Trophoblast cell (in vitro differentiated cells and primary cell): ENCODE measurements around the gene AMN.

ENCODE experiments used
- DNase-seq, 2 donors: peaks; one replicate each; pipeline ENCODE4 v3.0.0-alpha.2; 2016
- H2AFZ ChIP-seq: 2 replicates; pipeline ENCODE4 v1.6.1; 2013; ENCODE audit warnings: low read length, moderate library complexity, mild to moderate bottlenecking; ENCODE audit not compliant: insufficient read depth, poor library complexity
- H2AK5ac ChIP-seq: 2 replicates; pipeline ENCODE4 v1.6.1; 2013; ENCODE audit warnings: mild to moderate bottlenecking, low read length
- H2BK120ac ChIP-seq: 2 replicates; pipeline ENCODE4 v1.6.1; 2013; ENCODE audit warnings: low read length, mild to moderate bottlenecking, moderate library complexity; ENCODE audit not compliant: insufficient read depth, poor library complexity
- H2BK12ac ChIP-seq: 2 replicates; pipeline ENCODE4 v1.6.1; 2013; ENCODE audit warnings: mild to moderate bottlenecking, low read length, moderate library complexity
- H2BK5ac ChIP-seq: 2 replicates; pipeline ENCODE4 v1.6.1; 2013; ENCODE audit warnings: low read length, low read depth, moderate library complexity, mild to moderate bottlenecking; ENCODE audit not compliant: poor library complexity
- H3K14ac ChIP-seq: 2 replicates; pipeline ENCODE4 v1.6.1; 2013; ENCODE audit warnings: mild to moderate bottlenecking, low read length
- H3K18ac ChIP-seq: 2 replicates; pipeline ENCODE4 v1.6.1; 2013; ENCODE audit warnings: mild to moderate bottlenecking, low read length
- H3K23ac ChIP-seq: 2 replicates; pipeline ENCODE4 v1.6.1; 2013; ENCODE audit warnings: low read length
- H3K27ac ChIP-seq: 2 replicates; pipeline ENCODE4 v1.5.1; 2013; ENCODE audit warnings: low read depth, mild to moderate bottlenecking, inconsistent platforms, low read length, moderate library complexity
- H3K27me3 ChIP-seq: 2 replicates; pipeline ENCODE4 v1.6.1; 2013; ENCODE audit warnings: inconsistent platforms, mild to moderate bottlenecking, low read length, moderate library complexity; ENCODE audit not compliant: insufficient read depth
- H3K36me3 ChIP-seq, 2 experiments: 1 replicate in 1 of 2; 2 replicates in 1 of 2; pipeline ENCODE4 v1.6.1; 2013; ENCODE audit warnings: low read length in 2 of 2, mild to moderate bottlenecking in 2 of 2, moderate library complexity in 1 of 2; ENCODE audit not compliant: insufficient read depth in 2 of 2, control insufficient read depth in 1 of 2
- H3K4ac ChIP-seq: 2 replicates; pipeline ENCODE4 v1.6.1; 2013; ENCODE audit warnings: low read depth, mild to moderate bottlenecking, low read length, moderate library complexity
- H3K4me1 ChIP-seq, 2 experiments: 1 replicate in 1 of 2; 2 replicates in 1 of 2; pipeline ENCODE4 v1.6.1; 2013; ENCODE audit warnings: low read length in 2 of 2, mild to moderate bottlenecking in 2 of 2, moderate library complexity in 1 of 2; ENCODE audit not compliant: insufficient read depth in 2 of 2, control insufficient read depth in 1 of 2
- H3K4me2 ChIP-seq: 2 replicates; pipeline ENCODE4 v1.6.1; 2013; ENCODE audit warnings: inconsistent platforms, mild to moderate bottlenecking, low read length, moderate library complexity
- H3K4me3 ChIP-seq: 2 replicates; pipeline ENCODE4 v1.5.1; 2013; ENCODE audit warnings: mild to moderate bottlenecking, low read depth, low read length, inconsistent platforms
- H3K79me1 ChIP-seq: one replicate; pipeline ENCODE4 v1.6.1; 2013; ENCODE audit warnings: low read length
- H3K79me2 ChIP-seq: 2 replicates; pipeline ENCODE4 v1.6.1; 2013; ENCODE audit warnings: low read length, mild to moderate bottlenecking; ENCODE audit not compliant: control insufficient read depth, insufficient read depth, poor library complexity
- H3K9ac ChIP-seq: 2 replicates; pipeline ENCODE4 v1.6.1; 2013; ENCODE audit warnings: mild to moderate bottlenecking, low read length
- H3K9me3 ChIP-seq: 2 replicates; pipeline ENCODE4 v1.6.1; 2013; ENCODE audit warnings: low read depth, mild to moderate bottlenecking, control low read depth, inconsistent platforms, low read length; ENCODE audit not compliant: insufficient read depth
- H4K12ac ChIP-seq: 2 replicates; pipeline ENCODE4 v1.6.1; 2013; ENCODE audit warnings: low read depth, mild to moderate bottlenecking, low read length, moderate library complexity
- H4K8ac ChIP-seq: 2 replicates; pipeline ENCODE4 v1.6.1; 2013; ENCODE audit warnings: low read depth, mild to moderate bottlenecking, low read length, moderate library complexity
- H4K91ac ChIP-seq: one replicate; pipeline ENCODE4 v1.6.1; 2013; ENCODE audit warnings: low read depth, mild to moderate bottlenecking, low read length, moderate library complexity
- WGBS: extraction: QIAGEN DNeasy Blood & Tissue Kit; methylation state at CpG from one replicate; pipeline ENCODE4 v1.1.7; 2013; ENCODE audit warnings: missing lambda C conversion rate; ENCODE audit not compliant: insufficient read length, insufficient coverage; ENCODE audit errors: extremely low coverage; 5-methylcytosine and 5-hydroxymethylcytosine counted together

Gene AMN

DNA sequence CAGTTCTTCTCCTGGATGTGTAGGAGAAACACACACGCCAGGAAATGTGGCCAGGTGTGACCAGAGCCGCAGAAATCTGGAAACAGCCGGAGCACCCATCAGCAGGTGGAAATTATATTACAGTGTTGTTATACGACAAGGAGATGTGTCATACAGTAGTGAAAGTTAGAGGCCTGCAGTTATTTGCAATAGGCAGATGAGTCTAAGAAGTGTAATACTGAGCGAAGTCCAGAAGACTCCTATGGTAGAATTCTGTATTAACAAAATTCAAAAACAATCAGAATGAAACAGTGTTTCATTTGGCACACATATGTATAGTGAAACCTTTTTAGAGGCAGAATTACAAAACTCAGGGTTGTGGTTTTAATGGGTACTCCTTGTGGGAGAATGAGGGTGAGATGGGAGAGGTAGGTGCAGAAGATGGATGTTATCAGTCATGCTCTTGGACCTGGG is 39.3 kb upstream of the AMN start:
- Histone ChIP-seq H4K91ac (no peak overlapping the region), H3K4me2 (no peak overlapping the region), H2AFZ (no peak overlapping the region), H3K9ac (no peak overlapping the region), H2AK5ac (no peak overlapping the region), H3K36me3 (peaks cover 2 to 11% of the 10 kb centered on the region in 2 experiments), H2BK5ac (no peak overlapping the region), H3K23ac (no peak overlapping the region), H3K27me3 (no peaks in the 10 kb centered on the region), H4K12ac (no peak overlapping the region), H3K79me1 (no peaks in the 10 kb centered on the region), H3K27ac (no peak overlapping the region), H3K79me2 (no peaks in the 10 kb centered on the region), H3K9me3 (no peaks in the 10 kb centered on the region), H3K4me3 (no peak overlapping the region), H3K4ac (no peak overlapping the region), H2BK12ac (no peak overlapping the region), H3K18ac (no peak overlapping the region), H4K8ac (no peak overlapping the region), H3K14ac (no peak overlapping the region), H2BK120ac (no peak overlapping the region), H3K4me1 (peaks cover 4 to 5% of the 10 kb centered on the region in 2 experiments)
- WGBS: no CpG with 5 or more reads among the region's 5 CpGs
- no peak for DNase-seq

DNA sequence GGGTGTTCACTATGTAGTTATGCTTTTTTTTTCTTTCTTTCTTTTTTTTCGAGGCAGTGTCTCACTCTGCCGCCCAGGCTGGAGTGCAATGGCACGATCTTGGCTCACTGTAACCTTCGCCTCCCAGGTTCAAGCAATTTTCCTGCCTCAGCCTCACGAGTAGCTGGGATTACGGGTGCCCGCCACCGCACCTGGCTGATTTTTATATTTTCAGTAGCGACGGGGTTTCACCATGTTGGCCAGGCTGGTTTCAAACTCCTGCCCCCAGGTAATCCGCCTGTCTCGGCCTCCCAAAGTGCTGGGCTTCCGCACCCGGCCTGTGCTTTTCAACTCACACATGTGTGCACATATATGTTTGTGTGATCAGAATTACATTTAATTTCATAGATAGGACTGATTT is 38.9 kb upstream of the AMN start:
- Histone ChIP-seq H3K4me3 (no peak overlapping the region), H2BK120ac (no peak overlapping the region), H3K36me3 (peaks cover 4 to 14% of the 10 kb centered on the region in 2 experiments), H3K23ac (no peak overlapping the region), H2AK5ac (no peak overlapping the region), H3K79me1 (no peaks in the 10 kb centered on the region), H3K4me2 (no peak overlapping the region), H4K91ac (no peak overlapping the region), H3K14ac (no peak overlapping the region), H3K27me3 (no peaks in the 10 kb centered on the region), H3K79me2 (no peaks in the 10 kb centered on the region), H3K27ac (no peak overlapping the region), H3K9me3 (no peaks in the 10 kb centered on the region), H3K4ac (no peak overlapping the region), H3K18ac (no peak overlapping the region), H2BK12ac (no peak overlapping the region), H2BK5ac (no peak overlapping the region), H3K4me1 (peaks cover 4 to 5% of the 10 kb centered on the region in 2 experiments), H3K9ac (no peak overlapping the region), H4K12ac (no peak overlapping the region), H2AFZ (no peak overlapping the region), H4K8ac (no peak overlapping the region)
- DNase-seq: no peak
- WGBS: no CpG with 5 or more reads among the region's 14 CpGs

DNA sequence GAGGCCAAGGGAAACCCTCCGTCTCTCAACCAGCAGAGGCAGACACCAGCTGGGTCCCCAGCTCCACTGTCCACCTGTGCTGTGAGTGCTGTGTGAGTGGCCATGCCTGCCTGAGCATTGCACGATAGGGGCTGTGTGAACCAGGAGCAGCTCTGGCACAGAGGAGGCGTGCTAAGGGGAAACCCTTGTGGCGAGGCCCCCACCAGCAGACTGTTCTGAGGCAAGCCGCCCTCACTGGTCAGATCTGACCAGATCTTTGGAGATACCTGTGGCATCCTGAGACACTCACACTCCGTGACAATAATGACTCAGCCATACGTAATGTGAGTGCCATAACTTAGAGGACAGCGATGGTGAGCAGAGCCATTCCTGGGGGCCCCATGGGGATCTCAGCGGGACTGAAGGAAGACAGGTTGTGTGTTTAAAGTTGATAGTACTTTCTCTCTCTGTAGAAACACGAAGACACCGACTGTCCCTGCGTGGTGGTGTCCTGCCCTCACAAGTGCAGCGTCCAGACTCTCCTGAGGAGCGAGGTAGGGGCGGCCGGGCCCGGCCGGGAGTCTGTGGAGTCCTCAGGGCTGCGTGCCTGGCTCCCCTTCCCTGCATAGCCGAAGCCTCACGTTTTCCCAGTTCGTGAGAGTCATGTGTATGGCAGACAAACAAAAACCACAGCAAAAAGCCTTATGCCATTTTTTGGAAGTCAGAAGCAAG is 36.6 kb upstream of the AMN start:
- Histone ChIP-seq H3K9ac (no peak overlapping the region), H2BK5ac (no peak overlapping the region), H3K23ac (no peak overlapping the region), H4K8ac (no peak overlapping the region), H3K79me2 (no peaks in the 10 kb centered on the region), H3K4me2 (no peak overlapping the region), H3K36me3 (peaks cover 8 to 15% of the 10 kb centered on the region in 2 experiments), H3K9me3 (no peaks in the 10 kb centered on the region), H2BK120ac (no peak overlapping the region), H3K4me3 (no peak overlapping the region), H4K91ac (no peak overlapping the region), H3K14ac (no peak overlapping the region), H2AK5ac (no peak overlapping the region), H3K79me1 (no peaks in the 10 kb centered on the region), H2AFZ (no peak overlapping the region), H3K4ac (no peak overlapping the region), H3K4me1 (peaks cover 2 to 4% of the 10 kb centered on the region in 2 experiments), H4K12ac (no peak overlapping the region), H2BK12ac (no peak overlapping the region), H3K27me3 (no peaks in the 10 kb centered on the region), H3K27ac (no peak overlapping the region), H3K18ac (no peak overlapping the region)
- WGBS: no CpG with 5 or more reads among the region's 22 CpGs
- peak; percentile 94 to 95 for DNase-seq

DNA sequence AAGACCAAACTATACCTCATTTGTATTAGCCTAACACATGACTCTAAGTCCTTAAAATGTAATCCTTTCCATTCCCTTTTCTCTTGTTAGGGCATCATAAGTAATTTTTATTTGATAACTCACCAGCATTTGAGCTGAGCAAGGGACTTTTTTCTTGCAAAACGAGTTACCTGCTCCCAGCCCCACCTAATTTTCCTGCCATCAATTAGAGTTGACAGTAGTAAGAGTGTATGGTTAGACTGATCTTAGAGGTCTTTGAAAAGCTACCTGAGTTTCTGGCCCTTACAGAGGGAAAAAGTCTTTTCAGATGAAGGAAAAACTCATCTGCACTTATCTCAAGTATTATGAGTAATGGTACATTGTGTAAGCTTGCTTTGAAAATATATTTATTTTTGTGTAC is 33.7 kb upstream of the AMN start:
- no peak overlapping the region for H2BK120ac ChIP-seq
- H3K9me3 ChIP-seq: no peaks in the 10 kb centered on the region
- no peak overlapping the region for H3K27ac ChIP-seq
- no peak overlapping the region for H2BK5ac ChIP-seq
- no peaks in the 10 kb centered on the region for H3K79me1 ChIP-seq
- no peak overlapping the region for H2AFZ ChIP-seq
- no peak overlapping the region for H4K8ac ChIP-seq
- H3K36me3 ChIP-seq: peaks cover 8 to 15% of the 10 kb centered on the region in 2 experiments
- H3K14ac ChIP-seq: no peak overlapping the region
- no peak for DNase-seq
- no peaks in the 10 kb centered on the region for H3K79me2 ChIP-seq
- no peak overlapping the region for H2BK12ac ChIP-seq
- no peak overlapping the region for H3K18ac ChIP-seq
- H3K9ac ChIP-seq: no peak overlapping the region
- no peaks in the 10 kb centered on the region for H3K27me3 ChIP-seq
- H4K91ac ChIP-seq: no peak overlapping the region
- H3K4ac ChIP-seq: no peak overlapping the region
- H4K12ac ChIP-seq: no peak overlapping the region
- no CpG with 5 or more reads among the region's 1 CpG for WGBS
- no peak overlapping the region for H3K23ac ChIP-seq
- H3K4me3 ChIP-seq: no peak overlapping the region
- no peak overlapping the region for H3K4me2 ChIP-seq
- H3K4me1 ChIP-seq: peaks cover 2 to 4% of the 10 kb centered on the region in 2 experiments
- H2AK5ac ChIP-seq: no peak overlapping the region
